SK-N-SH treated with all-trans-retinoic acid at 6 μM for 48 hours (cell line): ENCODE results near the gene STIMATE.

Experiments used
- ATAC-seq: fragments of 200-7000 bp; cut with Tn5 transposase; 3 replicates; pipeline ENCODE4 v1.9.1; 2020; ENCODE audit warnings: mild to moderate bottlenecking, moderate library complexity
- BACH2 ChIP-seq: fragments of 250-450 bp; sonication (Bioruptor Pico); IDR thresholded peaks from 2 replicates; pipeline ENCODE4 v1.9.0; 2021; ENCODE audit warnings: mild to moderate bottlenecking, borderline replicate concordance
- CREB5 ChIP-seq: fragments of 250-450 bp; sonication (Bioruptor Pico); IDR thresholded peaks from 2 replicates; pipeline ENCODE4 v1.5.1; 2020; ENCODE audit warnings: low read depth, mild to moderate bottlenecking, moderate library complexity
- CSDC2 ChIP-seq: fragments of 250-450 bp; sonication (Bioruptor Pico); IDR thresholded peaks from 2 replicates; pipeline ENCODE4 v1.5.0; 2020; ENCODE audit warnings: mild to moderate bottlenecking, moderate library complexity
- CSRNP3 ChIP-seq: fragments of 250-450 bp; sonication (Bioruptor Pico); IDR thresholded peaks from 2 replicates; pipeline ENCODE4 v1.5.1; 2021; ENCODE audit warnings: mild to moderate bottlenecking, moderate library complexity
- ESRRG ChIP-seq: fragments of 250-450 bp; sonication (Bioruptor Pico); IDR thresholded peaks from 2 replicates; pipeline ENCODE4 v1.6.1; 2021; ENCODE audit warnings: mild to moderate bottlenecking
- ISL1 ChIP-seq: fragments of 250-450 bp; sonication (Bioruptor Pico); IDR thresholded peaks from 2 replicates; pipeline ENCODE4 v2.1.2; 2022; ENCODE audit warnings: mild to moderate bottlenecking, moderate library complexity
- OSR1 ChIP-seq: fragments of 250-450 bp; sonication (Bioruptor Pico); IDR thresholded peaks from 2 replicates; pipeline ENCODE4 v1.8.0; 2022; ENCODE audit warnings: moderate library complexity, mild to moderate bottlenecking, inconsistent platforms
- PATZ1 ChIP-seq: fragments of 250-450 bp; sonication (Bioruptor Pico); IDR thresholded peaks from 2 replicates; pipeline ENCODE4 v1.8.0; 2020; ENCODE audit warnings: mild to moderate bottlenecking, moderate library complexity, borderline replicate concordance
- POU6F1 ChIP-seq: fragments of 250-450 bp; sonication (Bioruptor Pico); IDR thresholded peaks from 2 replicates; pipeline ENCODE4 v1.8.0; 2021; ENCODE audit warnings: low read depth, mild to moderate bottlenecking, moderate library complexity, borderline replicate concordance
- PPARA ChIP-seq: fragments of 250-450 bp; sonication (Bioruptor Pico); IDR thresholded peaks from 2 replicates; pipeline ENCODE4 v1.5.0; 2020; ENCODE audit warnings: mild to moderate bottlenecking, borderline replicate concordance
- RARB ChIP-seq: fragments of 250-450 bp; sonication (Bioruptor Pico); IDR thresholded peaks from 2 replicates; pipeline ENCODE4 v1.8.0; 2021; ENCODE audit warnings: mild to moderate bottlenecking, moderate library complexity
- SNAI2 ChIP-seq: fragments of 250-450 bp; sonication (Bioruptor Pico); IDR thresholded peaks from 2 replicates; pipeline ENCODE4 v1.5.0; 2020; ENCODE audit warnings: mild to moderate bottlenecking, moderate library complexity
- TCF4 ChIP-seq: fragments of 250-450 bp; sonication (Bioruptor Pico); IDR thresholded peaks from 2 replicates; pipeline ENCODE4 v1.8.0; 2021; ENCODE audit warnings: mild to moderate bottlenecking, moderate library complexity, borderline replicate concordance
- TOX ChIP-seq: fragments of 250-450 bp; sonication (Bioruptor Pico); IDR thresholded peaks from 2 replicates; pipeline ENCODE4 v1.8.0; 2021; ENCODE audit warnings: mild to moderate bottlenecking, moderate library complexity, borderline replicate concordance
- TSHZ2 ChIP-seq: fragments of 250-450 bp; sonication (Bioruptor Pico); IDR thresholded peaks from 2 replicates; pipeline ENCODE4 v1.5.0; 2020; ENCODE audit warnings: mild to moderate bottlenecking, moderate library complexity
- ZC3H10 ChIP-seq: fragments of 250-450 bp; sonication (Bioruptor Pico); IDR thresholded peaks from 2 replicates; pipeline ENCODE4 v1.5.1; 2021; ENCODE audit warnings: mild to moderate bottlenecking, moderate library complexity
- ZFP3 ChIP-seq: fragments of 250-450 bp; sonication (Bioruptor Pico); IDR thresholded peaks from 2 replicates; pipeline ENCODE4 v1.5.0; 2020; ENCODE audit warnings: mild to moderate bottlenecking, moderate library complexity
- ZFP30 ChIP-seq: fragments of 450-650 bp; formaldehyde crosslinking; IDR thresholded peaks from 2 replicates; pipeline ENCODE4 v1.5.0; 2022; ENCODE audit warnings: mild to moderate bottlenecking, moderate library complexity
- ZNF565 ChIP-seq: fragments of 450-650 bp; formaldehyde crosslinking; conservative IDR thresholded peaks from 2 replicates; pipeline ENCODE4 v1.5.0; 2020; ENCODE audit warnings: low read depth, mild to moderate bottlenecking, moderate library complexity
- ZNF8 ChIP-seq: fragments of 450-650 bp; formaldehyde crosslinking; IDR thresholded peaks from 2 replicates; pipeline ENCODE4 v1.5.0; 2020; ENCODE audit warnings: mild to moderate bottlenecking, moderate library complexity

STIMATE gene

GRCh38 chr3:52794612-52795099, 102.7 kb downstream of the STIMATE start, which contains the start of gene ITIH3:
TSS of gene ITIH3 (plus strand) at chr3:52794796. CDS start at chr3:52794804, 8 bp downstream.
- ATAC-seq, result no peak
- TF ChIP-seq SNAI2 (no peak), CSRNP3 (CRISPR knock-in tag) (no peak), OSR1 (no peak), PPARA (no peak), TCF4 (CRISPR knock-in tag) (no peak), ZFP3 (CRISPR knock-in tag) (no peak), PATZ1 (CRISPR knock-in tag) (no peak), ZNF565 (CRISPR knock-in tag) (no peak), CSDC2 (CRISPR knock-in tag) (no peak), CREB5 (CRISPR knock-in tag) (no peak), ESRRG (CRISPR knock-in tag) (no peak), ZFP30 (CRISPR knock-in tag) (no peak), TSHZ2 (CRISPR knock-in tag) (no peak), ZC3H10 (no peak), POU6F1 (CRISPR knock-in tag) (no peak), ZNF8 (CRISPR knock-in tag) (no peak), ISL1 (CRISPR knock-in tag) (no peak), TOX (CRISPR knock-in tag) (no peak), RARB (CRISPR knock-in tag) (no peak), BACH2 (CRISPR knock-in tag) (no peak)
- TF ChIP-seq, all 23 proteins: peak for 0

GRCh38 chr3:52793702-52794611, 103.4 kb downstream of the STIMATE start:
- TF ChIP-seq TSHZ2 (CRISPR knock-in tag), result no peak
- ATAC-seq, result no peak
